Measurements from ENCODE around the gene CDC6.

Gene CDC6

GRCh38 chr17:40348136-40348504 is 60.4 kb downstream of the CDC6 start:
- H3F3A ChIP-seq (ENCODE audit: low read depth) = no peaks in the 10 kb centered on the region
- H3K36me3 ChIP-seq (ENCODE audit: insufficient read depth, low read length) = peaks cover 30% of the 10 kb centered on the region; the same call in 1 of the 2 replicates
- peaks cover 54% of the 10 kb centered on the region for H3K4me1 ChIP-seq (ENCODE audit: insufficient read depth, low read length, poor library complexity, severe bottlenecking)
- peak overlapping the region; percentile 72 for H3K4me3 ChIP-seq (ENCODE audit: low read length, poor library complexity, severe bottlenecking)
- no peak overlapping the region for H2AFZ ChIP-seq (ENCODE audit: low read length)
- no peaks in the 10 kb centered on the region for H4K20me1 ChIP-seq (ENCODE audit: insufficient read depth, low read length, poor library complexity, severe bottlenecking)
- no peaks in the 10 kb centered on the region for H3K9me3 ChIP-seq (ENCODE audit: insufficient read depth, low read depth, low read length)
- no peaks in the 10 kb centered on the region for H3K9me2 ChIP-seq (replicated peaks; ENCODE audit: low read depth, low read length)
- H3K27me3 ChIP-seq (ENCODE audit: insufficient read depth, low read length, poor library complexity, severe bottlenecking) = no peaks in the 10 kb centered on the region
- H3K9ac ChIP-seq (ENCODE audit: low read depth, low read length, poor library complexity, severe bottlenecking) = peak overlapping the region; percentile 73
- peaks cover 62% of the 10 kb centered on the region for H3K79me2 ChIP-seq (ENCODE audit: insufficient read depth, low read length)
- TF ChIP-seq, protein P1, sequence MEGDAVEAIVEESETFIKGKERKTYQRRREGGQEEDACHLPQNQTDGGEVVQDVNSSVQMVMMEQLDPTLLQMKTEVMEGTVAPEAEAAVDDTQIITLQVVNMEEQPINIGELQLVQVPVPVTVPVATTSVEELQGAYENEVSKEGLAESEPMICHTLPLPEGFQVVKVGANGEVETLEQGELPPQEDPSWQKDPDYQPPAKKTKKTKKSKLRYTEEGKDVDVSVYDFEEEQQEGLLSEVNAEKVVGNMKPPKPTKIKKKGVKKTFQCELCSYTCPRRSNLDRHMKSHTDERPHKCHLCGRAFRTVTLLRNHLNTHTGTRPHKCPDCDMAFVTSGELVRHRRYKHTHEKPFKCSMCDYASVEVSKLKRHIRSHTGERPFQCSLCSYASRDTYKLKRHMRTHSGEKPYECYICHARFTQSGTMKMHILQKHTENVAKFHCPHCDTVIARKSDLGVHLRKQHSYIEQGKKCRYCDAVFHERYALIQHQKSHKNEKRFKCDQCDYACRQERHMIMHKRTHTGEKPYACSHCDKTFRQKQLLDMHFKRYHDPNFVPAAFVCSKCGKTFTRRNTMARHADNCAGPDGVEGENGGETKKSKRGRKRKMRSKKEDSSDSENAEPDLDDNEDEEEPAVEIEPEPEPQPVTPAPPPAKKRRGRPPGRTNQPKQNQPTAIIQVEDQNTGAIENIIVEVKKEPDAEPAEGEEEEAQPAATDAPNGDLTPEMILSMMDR (conservative IDR thresholded peaks at IDR 0.05; ENCODE audit: low read length) = no peak
- no peak for TF ChIP-seq EZH2phosphoT487 (IDR thresholded peaks at IDR 0.05; ENCODE audit: borderline replicate concordance)
- peak overlapping the region; percentile 84 for H3K4me2 ChIP-seq (ENCODE audit: low read depth, low read length, poor library complexity, severe bottlenecking)

DNA sequence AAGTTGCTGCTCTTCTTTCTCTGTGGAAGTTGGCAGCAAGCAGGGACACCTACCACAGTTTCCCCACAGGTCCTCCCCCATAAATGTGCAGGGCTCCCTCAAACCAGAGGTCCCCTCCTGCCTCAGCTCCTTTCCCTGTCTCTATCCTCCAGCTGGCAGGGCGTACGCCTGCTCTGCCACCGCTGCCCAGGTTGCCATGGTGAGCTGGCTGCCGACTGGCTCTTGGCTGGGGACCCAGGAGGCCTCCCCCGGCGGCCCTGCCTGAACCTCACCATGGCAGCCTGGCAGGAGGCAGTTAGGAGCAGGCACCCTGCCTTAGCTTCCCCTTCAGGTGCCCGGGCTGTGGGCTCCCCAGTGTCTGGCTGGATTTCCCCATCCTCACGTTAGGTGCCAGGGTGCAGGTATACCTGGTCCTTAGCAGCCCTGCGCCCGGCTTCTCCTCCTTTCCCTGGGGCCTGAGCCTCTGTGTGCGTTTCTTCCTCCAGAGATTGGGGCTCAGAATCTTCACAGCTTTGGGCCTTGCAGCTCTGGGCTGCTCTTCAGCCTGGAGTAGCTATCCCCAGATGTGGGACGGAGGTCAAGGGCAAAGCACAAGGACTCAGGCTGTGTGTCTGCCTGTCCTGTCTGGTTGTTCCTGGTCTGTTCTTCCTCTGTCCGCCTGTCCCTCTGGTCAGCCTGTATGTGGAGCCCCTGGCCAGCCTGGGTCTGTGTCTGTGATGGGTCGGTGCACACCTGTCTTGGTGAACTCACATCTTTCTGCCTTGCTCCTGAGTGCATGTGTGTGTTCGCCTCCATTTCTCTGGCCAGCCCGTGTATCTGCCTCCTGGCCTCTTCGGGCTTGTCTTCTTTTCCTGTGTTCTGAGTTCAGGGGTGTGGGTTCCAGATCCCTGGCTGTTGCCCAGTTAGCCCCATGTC is 61.1 kb downstream of the CDC6 start:
- peaks cover 55% of the 10 kb centered on the region for H3K79me2 ChIP-seq (ENCODE audit: insufficient read depth, low read length)
- H3K4me2 ChIP-seq (ENCODE audit: low read depth, low read length, poor library complexity, severe bottlenecking) = peak overlapping the region; percentile 84
- H3K4me3 ChIP-seq (ENCODE audit: low read length, poor library complexity, severe bottlenecking) = no peak overlapping the region
- peaks cover 47% of the 10 kb centered on the region for H3K4me1 ChIP-seq (ENCODE audit: insufficient read depth, low read length, poor library complexity, severe bottlenecking)
- no peak overlapping the region for H2AFZ ChIP-seq (ENCODE audit: low read length)
- peak overlapping the region; percentile 73 for H3K9ac ChIP-seq (ENCODE audit: low read depth, low read length, poor library complexity, severe bottlenecking)
- no peaks in the 10 kb centered on the region for H3K27me3 ChIP-seq (ENCODE audit: insufficient read depth, low read length, poor library complexity, severe bottlenecking)
- H3K9me3 ChIP-seq (ENCODE audit: insufficient read depth, low read depth, low read length) = no peaks in the 10 kb centered on the region
- no peaks in the 10 kb centered on the region for H3K9me2 ChIP-seq (replicated peaks; ENCODE audit: low read depth, low read length)
- TF ChIP-seq EZH2phosphoT487 (IDR thresholded peaks at IDR 0.05; ENCODE audit: borderline replicate concordance) = no peak
- TF ChIP-seq, protein P1 (conservative IDR thresholded peaks at IDR 0.05; ENCODE audit: low read length) = no peak
- H4K20me1 ChIP-seq (ENCODE audit: insufficient read depth, low read length, poor library complexity, severe bottlenecking) = no peaks in the 10 kb centered on the region
- peaks cover 33% of the 10 kb centered on the region; the same call in 1 of the 2 replicates for H3K36me3 ChIP-seq (ENCODE audit: insufficient read depth, low read length)
- H3F3A ChIP-seq (ENCODE audit: low read depth) = no peaks in the 10 kb centered on the region

DNA sequence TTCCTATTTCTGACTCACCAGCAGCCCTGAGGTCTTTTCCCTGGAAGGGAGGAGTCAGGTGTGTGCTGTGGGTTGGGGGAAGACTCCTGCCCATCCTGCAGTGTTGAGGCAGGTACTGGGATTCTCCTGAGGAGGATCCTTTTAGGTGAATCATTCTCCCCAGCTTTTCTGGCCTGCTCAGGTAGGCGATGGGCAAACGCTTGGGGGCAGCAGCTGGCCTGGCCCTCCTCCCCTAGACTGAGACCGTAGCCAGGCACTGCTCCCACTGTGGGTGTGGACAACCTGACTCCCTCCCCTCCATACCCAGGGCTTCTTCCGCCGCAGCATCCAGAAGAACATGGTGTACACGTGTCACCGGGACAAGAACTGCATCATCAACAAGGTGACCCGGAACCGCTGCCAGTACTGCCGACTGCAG is 61.8 kb downstream of the CDC6 start:
- no peaks in the 10 kb centered on the region for H3K27me3 ChIP-seq (ENCODE audit: insufficient read depth, low read length, poor library complexity, severe bottlenecking)
- TF ChIP-seq, protein P1 (conservative IDR thresholded peaks at IDR 0.05; ENCODE audit: low read length) = no peak
- TF ChIP-seq EZH2phosphoT487 (IDR thresholded peaks at IDR 0.05; ENCODE audit: borderline replicate concordance) = no peak
- no peaks in the 10 kb centered on the region for H3F3A ChIP-seq (ENCODE audit: low read depth)

More for the DNA sequence above, 61.8 kb downstream of the CDC6 start:
- H3K4me2 ChIP-seq (ENCODE audit: low read depth, low read length, poor library complexity, severe bottlenecking) = no peak overlapping the region
- no peak overlapping the region for H3K4me3 ChIP-seq (ENCODE audit: low read length, poor library complexity, severe bottlenecking)
- peaks cover 40% of the 10 kb centered on the region for H3K4me1 ChIP-seq (ENCODE audit: insufficient read depth, low read length, poor library complexity, severe bottlenecking)
- no peaks in the 10 kb centered on the region for H3K9me3 ChIP-seq (ENCODE audit: insufficient read depth, low read depth, low read length)
- no peaks in the 10 kb centered on the region for H3K9me2 ChIP-seq (replicated peaks; ENCODE audit: low read depth, low read length)
- H3K79me2 ChIP-seq (ENCODE audit: insufficient read depth, low read length) = peaks cover 48% of the 10 kb centered on the region
- H4K20me1 ChIP-seq (ENCODE audit: insufficient read depth, low read length, poor library complexity, severe bottlenecking) = no peaks in the 10 kb centered on the region
- H3K36me3 ChIP-seq (ENCODE audit: insufficient read depth, low read length) = peaks cover 38% of the 10 kb centered on the region; the same call in 1 of the 2 replicates
- H2AFZ ChIP-seq (ENCODE audit: low read length) = no peak overlapping the region
- no peak overlapping the region for H3K9ac ChIP-seq (ENCODE audit: low read depth, low read length, poor library complexity, severe bottlenecking)
